Measurements from ENCODE around the gene AARS2. TPM values are rescaled to one million over a fixed set of nuclear protein-coding genes. Genes with fewer than 3 reads are reported as not detected.

Gene AARS2
- total and polyA plus RNA-seq, 7 donors = 2.2 to 7.4 (median 4.4) TPM

DNA sequence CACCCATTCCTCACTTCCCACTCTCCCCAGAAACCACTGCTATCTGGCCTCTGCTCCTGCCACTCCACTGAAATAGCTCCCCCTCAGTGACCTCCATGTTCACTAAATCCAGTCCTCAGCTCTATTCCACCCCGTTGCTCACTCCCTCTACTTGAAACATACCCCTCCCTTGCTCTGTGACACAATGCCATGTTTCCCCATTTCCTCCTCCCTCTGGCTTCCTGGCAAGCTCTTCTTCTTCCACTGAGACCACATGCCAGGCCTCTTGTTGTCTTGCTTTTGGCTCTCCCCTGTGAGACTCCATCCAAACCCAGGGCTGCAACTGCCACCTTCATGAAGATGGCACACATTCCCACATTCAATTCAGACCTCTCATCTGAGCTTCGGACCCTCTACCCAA, 29.0 kb downstream of the AARS2 start:
- H3K9me3 ChIP-seq = no peaks in the 10 kb centered on the region
- no peaks in the 10 kb centered on the region for H3K4me1 ChIP-seq
- H3K4me3 ChIP-seq = no peak overlapping the region
- H3K36me3 ChIP-seq (ENCODE audit: insufficient read depth in 1 of 2, low read depth in 1 of 2) = no peaks in the 10 kb centered on the region
- TF ChIP-seq, protein P1, sequence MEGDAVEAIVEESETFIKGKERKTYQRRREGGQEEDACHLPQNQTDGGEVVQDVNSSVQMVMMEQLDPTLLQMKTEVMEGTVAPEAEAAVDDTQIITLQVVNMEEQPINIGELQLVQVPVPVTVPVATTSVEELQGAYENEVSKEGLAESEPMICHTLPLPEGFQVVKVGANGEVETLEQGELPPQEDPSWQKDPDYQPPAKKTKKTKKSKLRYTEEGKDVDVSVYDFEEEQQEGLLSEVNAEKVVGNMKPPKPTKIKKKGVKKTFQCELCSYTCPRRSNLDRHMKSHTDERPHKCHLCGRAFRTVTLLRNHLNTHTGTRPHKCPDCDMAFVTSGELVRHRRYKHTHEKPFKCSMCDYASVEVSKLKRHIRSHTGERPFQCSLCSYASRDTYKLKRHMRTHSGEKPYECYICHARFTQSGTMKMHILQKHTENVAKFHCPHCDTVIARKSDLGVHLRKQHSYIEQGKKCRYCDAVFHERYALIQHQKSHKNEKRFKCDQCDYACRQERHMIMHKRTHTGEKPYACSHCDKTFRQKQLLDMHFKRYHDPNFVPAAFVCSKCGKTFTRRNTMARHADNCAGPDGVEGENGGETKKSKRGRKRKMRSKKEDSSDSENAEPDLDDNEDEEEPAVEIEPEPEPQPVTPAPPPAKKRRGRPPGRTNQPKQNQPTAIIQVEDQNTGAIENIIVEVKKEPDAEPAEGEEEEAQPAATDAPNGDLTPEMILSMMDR (IDR thresholded peaks at IDR 0.05) = no peak
- WGBS, 3 donors = 43 to 61% (median 50%) methylated on average over 2 of the region's 2 CpGs
- no peak for DNase-seq
- intact Hi-C loops (cut with DNase I) = no loop called here
- H3K27me3 ChIP-seq (ENCODE audit: insufficient read depth in 3 of 3, low read length in 2 of 3) = peaks cover 0 to 34% (median 8%) of the 10 kb centered on the region in 3 donors
- H3K27ac ChIP-seq = no peak overlapping the region
- no peak for ATAC-seq

DNA sequence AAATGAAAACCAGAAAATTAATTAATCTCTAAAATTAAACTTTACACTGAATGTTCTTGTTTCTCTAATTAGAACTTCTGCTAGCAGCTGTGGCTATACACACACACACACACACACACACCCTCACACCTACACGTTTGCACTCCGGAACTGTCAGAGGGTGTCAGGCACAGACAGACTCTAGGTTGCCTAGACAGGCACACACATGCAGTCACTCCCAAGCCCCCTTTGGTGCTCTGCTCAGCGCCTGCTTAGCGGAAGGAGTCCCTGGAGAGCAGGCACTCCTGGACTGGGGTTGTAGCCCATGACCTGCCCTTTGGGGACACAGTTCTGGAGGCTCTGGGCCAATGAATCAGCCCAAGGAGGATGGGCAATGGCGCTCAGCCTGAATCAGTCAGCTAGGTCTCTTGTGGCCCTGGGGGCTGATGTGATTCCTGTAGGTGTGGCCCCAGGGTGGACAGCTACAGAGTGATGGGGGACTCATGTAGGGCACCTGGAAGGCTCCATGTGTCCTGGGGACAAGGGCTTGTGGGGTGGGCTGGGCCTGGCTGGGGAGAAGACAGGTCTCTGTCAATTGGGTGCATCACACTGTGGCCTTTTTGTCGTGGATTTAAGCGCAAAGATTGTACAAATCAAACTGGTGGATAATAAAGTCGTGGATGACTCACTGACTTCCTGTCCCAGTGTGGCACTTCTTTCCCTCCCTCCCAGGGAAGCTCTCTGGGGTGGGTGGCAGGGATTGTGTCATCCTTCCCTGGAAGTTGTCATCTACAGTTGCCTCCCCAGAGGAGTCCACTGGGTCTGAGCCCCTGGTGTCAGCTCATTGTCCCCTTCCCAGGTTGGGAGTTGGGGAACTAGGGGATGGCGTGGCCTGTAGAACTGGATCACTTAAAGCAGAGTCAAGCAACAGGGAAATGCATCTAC, 34.1 kb downstream of the AARS2 start:
- intact Hi-C loops (cut with DNase I) = no loop called here
- 67 to 70% (median 70%) methylated on average over 9 of the region's 9 CpGs for WGBS, 3 donors

DNA sequence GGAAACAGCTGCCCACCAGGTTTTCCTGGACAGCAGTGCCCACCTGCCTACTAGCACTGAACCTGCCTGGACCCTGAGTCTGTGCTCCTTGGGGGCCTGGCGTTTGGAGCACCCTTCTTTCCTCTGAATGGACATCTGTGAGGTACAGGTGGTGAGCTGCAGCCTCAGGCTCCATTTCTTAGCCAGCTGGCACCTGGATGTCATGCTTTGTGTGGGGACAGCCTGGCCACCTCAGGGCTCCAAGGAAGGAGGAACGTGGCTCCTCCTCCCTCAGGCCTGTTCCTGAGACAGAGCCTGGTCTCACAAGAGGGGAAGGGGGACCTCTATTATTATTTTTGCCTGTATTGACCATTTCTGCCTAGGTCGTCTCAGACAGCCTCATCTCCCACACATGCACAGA, 34.8 kb downstream of the AARS2 start:
- no peak for DNase-seq
- H3K4me1 ChIP-seq = no peaks in the 10 kb centered on the region
- intact Hi-C loops (cut with DNase I) = no loop called here
- TF ChIP-seq, protein P1 (IDR thresholded peaks at IDR 0.05) = no peak
- ATAC-seq = no peak
- no peak overlapping the region for H3K4me3 ChIP-seq
- H3K36me3 ChIP-seq (ENCODE audit: insufficient read depth in 1 of 2, low read depth in 1 of 2) = no peaks in the 10 kb centered on the region
- H3K27me3 ChIP-seq (ENCODE audit: insufficient read depth in 3 of 3, low read length in 2 of 3) = peaks cover 0 to 24% (median 8%) of the 10 kb centered on the region in 3 donors
- no peak overlapping the region for H3K27ac ChIP-seq
- no peaks in the 10 kb centered on the region for H3K9me3 ChIP-seq
- 68 to 77% (median 74%) methylated on average over 3 of the region's 3 CpGs for WGBS, 3 donors

More for the DNA sequence above, 34.1 kb downstream of the AARS2 start:
- Histone ChIP-seq H3K36me3 (ENCODE audit: insufficient read depth in 1 of 2, low read depth in 1 of 2) (no peaks in the 10 kb centered on the region), H3K27me3 (ENCODE audit: insufficient read depth in 3 of 3, low read length in 2 of 3) (peaks cover 0 to 24% (median 8%) of the 10 kb centered on the region in 3 donors), H3K4me1 (no peaks in the 10 kb centered on the region), H3K9me3 (no peaks in the 10 kb centered on the region), H3K4me3 (no peak overlapping the region), H3K27ac (no peak overlapping the region)
- ATAC-seq (no peak), DNase-seq (no peak)
- TF ChIP-seq, protein P1 (IDR thresholded peaks at IDR 0.05) = no peak

DNA sequence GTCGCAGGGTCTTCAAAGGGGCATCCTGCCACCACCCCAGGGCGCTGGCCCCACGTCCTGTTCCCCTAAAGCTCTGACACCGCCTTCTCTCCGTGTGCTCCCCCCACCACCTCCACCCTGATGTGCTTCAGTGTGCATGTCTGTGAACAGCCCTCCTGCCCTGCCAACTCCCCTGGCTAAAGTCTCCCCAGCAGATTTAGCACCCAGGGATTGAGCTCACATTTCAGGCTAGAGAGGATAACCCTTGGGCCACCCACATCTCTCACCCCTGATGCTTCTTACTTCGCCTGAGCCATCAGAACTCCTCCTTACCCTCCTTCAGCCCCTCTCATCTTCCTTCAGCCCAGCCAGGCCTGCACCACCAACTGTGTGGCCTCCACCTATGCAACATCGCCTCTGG, 35.4 kb downstream of the AARS2 start:
- Histone ChIP-seq H3K36me3 (ENCODE audit: insufficient read depth in 1 of 2, low read depth in 1 of 2) (no peaks in the 10 kb centered on the region), H3K4me3 (no peak overlapping the region), H3K4me1 (no peaks in the 10 kb centered on the region), H3K27me3 (ENCODE audit: insufficient read depth in 3 of 3, low read length in 2 of 3) (peaks cover 0 to 24% (median 8%) of the 10 kb centered on the region in 3 donors), H3K9me3 (no peaks in the 10 kb centered on the region), H3K27ac (no peak overlapping the region)
- TF ChIP-seq, protein P1 (IDR thresholded peaks at IDR 0.05) = no peak
- DNase-seq (no peak), ATAC-seq (no peak)
- intact Hi-C loops (cut with DNase I) = no loop called here
- WGBS, 3 donors = 82 to 86% (median 85%) methylated on average over 6 to 7 of the region's 7 CpGs
